Gastrocnemius medialis (tissue), 4 donors: Measurements from ENCODE around the gene PPP2R2B.

ENCODE experiments used
- POLR2A ChIP-seq, 2 donors: fragments of 450-650 bp; IDR thresholded peaks; one replicate each; pipeline ENCODE4 v1.6.1; 2017; ENCODE audit warnings: antibody characterized with exemption in 2 of 2, mild to moderate bottlenecking in 2 of 2, moderate library complexity in 2 of 2
- TF ChIP-seq, protein P1 (sequence below), 5 experiments: fragments of 450-650 bp in 3 of 5; fragments of 200-600 bp in 2 of 5; sonication (generic) in 2 of 5; IDR thresholded peaks in 4 of 5; conservative IDR thresholded peaks in 1 of 5; 1 replicate in 4 of 5; 2 replicates in 1 of 5; pipeline ENCODE4 v1.5.1; 2016 to 2019; ENCODE audit warnings: antibody characterized with exemption in 5 of 5, mild to moderate bottlenecking in 3 of 5, moderate library complexity in 3 of 5

DNA sequence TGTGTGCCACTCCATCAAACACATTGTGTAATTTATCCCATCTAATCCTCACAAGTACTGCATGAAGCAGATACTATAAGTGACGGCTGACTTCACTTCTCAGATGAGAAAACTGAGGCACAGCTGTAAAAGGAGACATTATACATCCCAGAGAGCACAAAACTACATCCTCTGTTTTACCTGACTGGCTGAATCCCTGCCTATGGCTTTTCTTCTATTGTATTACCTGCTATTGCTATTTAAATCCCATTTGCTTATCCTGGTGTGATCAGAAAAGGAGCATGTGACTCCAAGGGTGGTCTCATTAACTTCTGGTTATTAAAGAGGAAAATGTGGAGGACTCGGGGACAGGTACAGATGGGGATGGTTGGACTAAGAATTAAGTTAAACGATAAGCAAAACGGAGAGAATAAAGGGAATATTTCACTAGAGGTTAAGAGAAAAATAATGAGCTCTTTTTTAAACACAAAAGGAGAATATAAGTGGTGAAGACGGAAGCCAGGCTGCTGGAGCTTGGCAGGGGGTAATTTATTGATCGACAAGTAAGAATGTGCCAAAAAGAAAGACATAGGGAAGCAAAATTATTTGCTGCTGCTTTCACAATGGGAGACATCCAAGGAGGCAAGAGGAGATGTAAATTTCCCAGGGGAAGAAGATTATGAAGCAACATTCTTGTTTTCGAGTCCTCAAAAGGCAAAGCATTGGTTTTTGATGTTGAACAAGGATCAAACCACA, 206.8 kb downstream of the PPP2R2B start:
- TF ChIP-seq, protein P1, sequence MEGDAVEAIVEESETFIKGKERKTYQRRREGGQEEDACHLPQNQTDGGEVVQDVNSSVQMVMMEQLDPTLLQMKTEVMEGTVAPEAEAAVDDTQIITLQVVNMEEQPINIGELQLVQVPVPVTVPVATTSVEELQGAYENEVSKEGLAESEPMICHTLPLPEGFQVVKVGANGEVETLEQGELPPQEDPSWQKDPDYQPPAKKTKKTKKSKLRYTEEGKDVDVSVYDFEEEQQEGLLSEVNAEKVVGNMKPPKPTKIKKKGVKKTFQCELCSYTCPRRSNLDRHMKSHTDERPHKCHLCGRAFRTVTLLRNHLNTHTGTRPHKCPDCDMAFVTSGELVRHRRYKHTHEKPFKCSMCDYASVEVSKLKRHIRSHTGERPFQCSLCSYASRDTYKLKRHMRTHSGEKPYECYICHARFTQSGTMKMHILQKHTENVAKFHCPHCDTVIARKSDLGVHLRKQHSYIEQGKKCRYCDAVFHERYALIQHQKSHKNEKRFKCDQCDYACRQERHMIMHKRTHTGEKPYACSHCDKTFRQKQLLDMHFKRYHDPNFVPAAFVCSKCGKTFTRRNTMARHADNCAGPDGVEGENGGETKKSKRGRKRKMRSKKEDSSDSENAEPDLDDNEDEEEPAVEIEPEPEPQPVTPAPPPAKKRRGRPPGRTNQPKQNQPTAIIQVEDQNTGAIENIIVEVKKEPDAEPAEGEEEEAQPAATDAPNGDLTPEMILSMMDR (IDR thresholded peaks at IDR 0.05 in 4 of 5, conservative IDR thresholded peaks at IDR 0.05 in 1 of 5): no peak
- no peak for TF ChIP-seq POLR2A (IDR thresholded peaks at IDR 0.05)
